ENCODE results near the gene CASP2. TPM values are rescaled to one million over a fixed set of nuclear protein-coding genes. Genes with fewer than 3 reads are reported as not detected.

Gene CASP2
- polyA plus RNA-seq, 6 donors from 2014 or later: 4.2 to 42.7 (median 23.9) TPM

DNA sequence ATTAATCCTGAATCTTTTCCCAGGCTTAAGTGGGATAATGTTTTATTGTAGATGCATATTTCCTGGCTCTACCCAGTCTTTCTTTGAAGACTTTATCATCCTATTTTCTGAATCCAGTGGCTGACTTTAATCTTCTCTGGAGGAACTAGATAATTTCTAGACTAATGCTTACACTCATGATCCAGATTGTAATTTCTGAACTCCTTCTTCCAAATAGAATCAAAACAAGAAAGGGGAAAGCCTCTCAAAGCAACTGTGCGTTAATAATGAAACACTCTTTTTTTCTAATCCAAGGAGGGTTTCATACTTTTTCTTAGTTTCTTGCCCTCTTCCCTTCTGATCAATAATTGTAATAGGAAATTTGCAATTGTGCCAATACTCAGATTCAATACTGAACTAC, 16.9 kb upstream of the CASP2 start:
- Mint-ChIP-seq H3K27ac (peak overlapping the region in 1 of 6 donors; percentile 62), H3K36me3 (peaks cover 0 to 7% of the 10 kb centered on the region in 2 donors)
- DNase-seq: no peak

DNA sequence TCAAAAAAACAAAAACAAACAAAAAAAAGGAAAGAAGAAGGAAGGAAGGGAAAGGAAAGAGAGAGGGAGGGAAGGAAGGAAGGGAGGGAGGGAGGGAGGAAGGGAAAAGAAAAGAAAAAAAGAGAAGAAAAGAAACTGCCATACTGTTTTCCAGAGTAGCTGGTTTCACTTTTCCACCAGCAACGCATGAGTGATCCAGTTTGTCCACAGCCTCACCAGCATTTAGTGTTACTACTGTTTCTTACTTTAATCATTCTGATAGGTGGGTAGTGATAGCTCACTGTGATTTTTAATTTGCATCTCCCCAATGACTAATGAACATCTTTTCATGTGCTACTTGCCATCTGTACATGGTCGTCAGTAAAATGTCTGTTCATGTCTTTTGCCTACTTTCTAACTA, 15.3 kb upstream of the CASP2 start:
- peaks cover 0 to 7% of the 10 kb centered on the region in 2 donors for H3K36me3 Mint-ChIP-seq
- ATAC-seq (ENCODE audit: low read depth in 2 of 2): no peak
- H3K9me3 Mint-ChIP-seq: no peaks in the 10 kb centered on the region
- H3K4me3 Mint-ChIP-seq: no peak overlapping the region
- H3K4me1 Mint-ChIP-seq: peaks cover 4 to 15% (median 13%) of the 10 kb centered on the region in 3 donors
- peak overlapping the region in 2 of 6 donors; percentile 16 to 38 for H3K27ac Mint-ChIP-seq
- H3K27me3 Mint-ChIP-seq: no peaks in the 10 kb centered on the region
- no peak for DNase-seq

More for the DNA sequence above, 16.9 kb upstream of the CASP2 start:
- ATAC-seq (ENCODE audit: low read depth in 2 of 2): no peak
- no peaks in the 10 kb centered on the region for H3K27me3 Mint-ChIP-seq
- H3K9me3 Mint-ChIP-seq: no peaks in the 10 kb centered on the region
- peaks cover 4 to 16% (median 15%) of the 10 kb centered on the region in 3 donors for H3K4me1 Mint-ChIP-seq
- no peak overlapping the region for H3K4me3 Mint-ChIP-seq

DNA sequence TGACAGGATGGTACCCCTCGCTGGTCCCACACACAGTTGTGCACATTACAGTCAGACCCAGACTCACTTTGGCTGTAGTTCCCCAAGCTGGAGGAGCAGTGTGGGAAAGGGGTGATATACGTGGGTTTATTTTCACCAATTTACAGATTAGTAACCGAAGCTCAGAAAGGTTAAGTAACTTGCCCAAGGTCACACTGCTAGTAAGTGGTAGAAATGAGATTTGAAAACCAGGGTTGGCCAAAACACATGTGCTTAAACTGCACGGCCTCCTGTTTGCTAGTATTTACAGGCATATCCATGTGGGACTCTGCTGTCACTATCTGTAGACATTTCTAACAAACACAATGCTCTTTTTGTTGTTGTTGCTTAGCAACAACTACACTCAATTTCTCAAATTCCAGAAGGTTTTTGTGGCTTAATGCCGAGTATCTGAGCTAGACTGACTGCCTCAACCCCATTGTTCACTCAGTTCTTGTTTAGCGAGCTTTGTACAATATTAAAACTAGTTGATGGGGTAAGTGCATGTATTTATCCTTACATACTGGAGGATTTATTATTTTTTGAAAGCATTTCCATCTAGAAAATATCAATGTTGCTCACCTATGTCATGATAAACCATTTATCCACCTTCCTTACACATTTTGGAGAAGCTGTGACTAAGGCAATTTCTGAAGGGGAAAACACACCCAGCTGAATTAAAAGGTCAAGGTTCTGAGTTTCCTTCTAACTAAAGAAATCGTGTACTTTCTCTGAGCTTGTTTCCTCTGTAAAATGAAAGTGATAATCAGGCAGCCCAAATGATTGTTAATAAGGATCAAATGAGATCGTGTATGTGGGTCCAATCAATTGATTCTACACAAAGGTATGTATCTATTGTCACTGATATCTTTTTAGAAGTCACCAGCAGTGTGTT, 8.7 kb upstream of the CASP2 start:
- ATAC-seq (ENCODE audit: low read depth in 2 of 2) (peak in 1 of 2 donors; percentile 27), DNase-seq (no peak)
- Mint-ChIP-seq H3K4me1 (peaks cover 22 to 33% (median 25%) of the 10 kb centered on the region in 3 donors), H3K9me3 (no peaks in the 10 kb centered on the region), H3K27me3 (no peaks in the 10 kb centered on the region), H3K4me3 (peak overlapping the region in 5 of 8 donors; percentile 5 to 35 (median 14)), H3K36me3 (no peaks in the 10 kb centered on the region), H3K27ac (peak overlapping the region in 2 of 6 donors; percentile 71)

DNA sequence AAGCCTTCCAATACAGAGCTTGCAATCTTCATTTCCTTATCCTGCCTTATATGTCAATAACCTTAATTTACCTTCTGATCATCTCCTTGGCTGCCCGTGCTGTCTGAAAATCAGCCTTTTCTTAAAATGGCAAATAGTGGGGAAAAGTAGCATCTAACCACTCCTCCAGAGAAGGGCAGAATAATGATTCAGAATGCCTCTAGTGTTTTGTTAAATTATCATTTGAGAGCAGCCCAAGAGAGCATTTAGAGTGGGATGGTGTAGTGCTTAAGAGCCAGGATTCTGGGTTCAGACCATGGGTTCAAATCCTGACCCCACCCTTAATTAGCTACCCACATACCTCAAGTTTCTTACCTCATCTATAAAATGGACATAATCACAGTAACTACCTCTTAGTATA, 8.0 kb upstream of the CASP2 start:
- peak overlapping the region in 4 of 6 donors; percentile 54 to 81 (median 64) for H3K27ac Mint-ChIP-seq
- ATAC-seq (ENCODE audit: low read depth in 2 of 2) (no peak), DNase-seq (no peak)
- peaks cover 23 to 39% (median 25%) of the 10 kb centered on the region in 3 donors for H3K4me1 Mint-ChIP-seq
- H3K27me3 Mint-ChIP-seq: no peaks in the 10 kb centered on the region
- no peaks in the 10 kb centered on the region for H3K9me3 Mint-ChIP-seq
- H3K4me3 Mint-ChIP-seq: peak overlapping the region in 3 of 8 donors; percentile 14 to 35 (median 14)
- no peaks in the 10 kb centered on the region for H3K36me3 Mint-ChIP-seq

DNA sequence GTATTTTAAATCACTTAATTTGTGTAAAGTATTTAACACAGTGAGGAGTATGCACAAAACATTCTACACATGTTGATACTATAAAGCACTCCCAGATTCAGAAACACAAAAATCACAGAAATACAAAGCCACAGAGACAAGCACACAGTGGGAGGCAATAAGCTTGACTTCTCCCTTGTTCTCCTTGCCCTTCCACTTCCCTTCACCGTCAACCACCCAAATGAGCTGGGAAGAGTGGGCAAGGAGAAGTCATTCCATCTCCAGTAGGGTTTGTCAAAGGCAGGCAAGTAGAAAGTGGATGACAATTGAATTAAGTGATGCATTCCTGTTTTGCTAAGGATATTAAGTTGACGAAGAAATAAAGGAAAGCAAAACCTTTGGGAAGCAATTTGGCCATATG, 7.6 kb upstream of the CASP2 start:
- peak overlapping the region in 2 of 6 donors; percentile 54 to 71 for H3K27ac Mint-ChIP-seq
- no peaks in the 10 kb centered on the region for H3K9me3 Mint-ChIP-seq
- H3K27me3 Mint-ChIP-seq: no peaks in the 10 kb centered on the region
- no peak overlapping the region for H3K4me3 Mint-ChIP-seq
- no peaks in the 10 kb centered on the region for H3K36me3 Mint-ChIP-seq
- DNase-seq (no peak), ATAC-seq (ENCODE audit: low read depth in 2 of 2) (no peak)
- H3K4me1 Mint-ChIP-seq: peaks cover 23 to 39% (median 29%) of the 10 kb centered on the region in 3 donors

DNA sequence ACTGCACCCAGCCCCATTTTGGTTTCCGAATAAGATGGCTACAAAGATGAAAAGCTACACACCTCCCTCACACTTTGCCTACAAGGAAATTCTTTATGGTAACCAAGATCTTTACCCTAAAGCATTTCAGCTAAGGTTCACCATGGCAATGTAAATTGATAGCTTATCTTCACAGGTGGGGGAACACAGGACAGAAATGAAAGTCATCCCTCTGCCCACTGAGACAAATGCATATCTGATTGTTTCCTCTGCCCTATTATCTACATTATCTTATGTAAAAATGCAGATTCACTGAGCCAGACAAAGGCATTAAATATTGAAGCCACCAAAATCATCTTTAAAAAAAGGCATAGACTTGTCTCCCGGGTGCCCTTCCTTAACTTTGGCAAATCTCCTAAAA, 6.6 kb upstream of the CASP2 start:
- DNase-seq: no peak
- Mint-ChIP-seq H3K27ac (no peak overlapping the region), H3K36me3 (no peaks in the 10 kb centered on the region), H3K27me3 (no peaks in the 10 kb centered on the region), H3K4me3 (no peak overlapping the region), H3K9me3 (no peaks in the 10 kb centered on the region), H3K4me1 (peaks cover 23 to 39% (median 30%) of the 10 kb centered on the region in 3 donors)
- no peak for ATAC-seq (ENCODE audit: low read depth in 2 of 2)

DNA sequence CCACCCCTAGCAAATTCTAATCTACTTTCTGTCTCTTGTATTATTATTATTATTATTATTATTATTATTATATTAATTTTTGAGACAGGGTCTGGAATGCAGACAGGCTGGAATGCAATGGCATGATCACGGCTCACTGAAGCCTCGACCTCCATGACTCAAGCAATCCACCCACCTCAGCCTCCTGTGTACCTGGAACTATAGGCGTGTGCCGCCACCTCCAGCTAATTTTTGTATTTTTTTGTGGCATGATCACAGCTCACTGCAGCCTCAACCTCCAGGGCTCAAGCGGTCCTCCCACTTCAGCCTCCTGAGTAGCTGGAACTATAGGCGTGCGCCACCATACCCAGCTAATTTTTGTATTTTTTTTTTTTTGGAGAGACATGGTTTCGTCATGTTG, 6.0 kb upstream of the CASP2 start:
- H3K36me3 Mint-ChIP-seq: no peaks in the 10 kb centered on the region
- no peaks in the 10 kb centered on the region for H3K27me3 Mint-ChIP-seq
- no peak for DNase-seq
- no peak overlapping the region for H3K4me3 Mint-ChIP-seq
- no peak overlapping the region for H3K27ac Mint-ChIP-seq
- H3K9me3 Mint-ChIP-seq: no peaks in the 10 kb centered on the region
- ATAC-seq (ENCODE audit: low read depth in 2 of 2): no peak
- H3K4me1 Mint-ChIP-seq: peaks cover 23 to 44% (median 30%) of the 10 kb centered on the region in 3 donors

DNA sequence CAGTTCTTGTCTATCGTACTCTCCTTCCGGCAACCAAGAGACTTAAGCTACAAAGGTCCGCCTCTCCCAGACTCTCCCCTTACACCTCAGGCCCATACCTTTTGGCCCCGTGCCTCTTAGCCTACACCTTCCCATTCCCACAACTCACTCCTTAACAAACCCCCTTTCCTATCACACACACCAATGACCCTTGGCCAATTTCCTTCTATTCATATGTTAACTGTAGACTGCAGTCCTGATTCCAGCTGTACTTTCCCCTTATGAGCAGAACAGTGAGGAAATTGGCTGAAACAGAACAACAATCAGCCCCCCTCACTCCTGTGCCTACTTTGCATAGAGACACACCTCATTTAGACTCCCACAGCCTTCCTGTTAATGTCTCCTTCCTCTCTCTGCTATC, 4.8 kb upstream of the CASP2 start:
- Mint-ChIP-seq H3K4me1 (peaks cover 27 to 53% (median 40%) of the 10 kb centered on the region in 3 donors), H3K36me3 (no peaks in the 10 kb centered on the region), H3K27me3 (no peaks in the 10 kb centered on the region), H3K4me3 (peak overlapping the region in 7 of 8 donors; percentile 35 to 76 (median 74)), H3K27ac (peak overlapping the region in 4 of 6 donors; percentile 26 to 89 (median 82)), H3K9me3 (no peaks in the 10 kb centered on the region)
- no peak for DNase-seq
- ATAC-seq (ENCODE audit: low read depth in 2 of 2): peak in 1 of 2 donors; percentile 10

DNA sequence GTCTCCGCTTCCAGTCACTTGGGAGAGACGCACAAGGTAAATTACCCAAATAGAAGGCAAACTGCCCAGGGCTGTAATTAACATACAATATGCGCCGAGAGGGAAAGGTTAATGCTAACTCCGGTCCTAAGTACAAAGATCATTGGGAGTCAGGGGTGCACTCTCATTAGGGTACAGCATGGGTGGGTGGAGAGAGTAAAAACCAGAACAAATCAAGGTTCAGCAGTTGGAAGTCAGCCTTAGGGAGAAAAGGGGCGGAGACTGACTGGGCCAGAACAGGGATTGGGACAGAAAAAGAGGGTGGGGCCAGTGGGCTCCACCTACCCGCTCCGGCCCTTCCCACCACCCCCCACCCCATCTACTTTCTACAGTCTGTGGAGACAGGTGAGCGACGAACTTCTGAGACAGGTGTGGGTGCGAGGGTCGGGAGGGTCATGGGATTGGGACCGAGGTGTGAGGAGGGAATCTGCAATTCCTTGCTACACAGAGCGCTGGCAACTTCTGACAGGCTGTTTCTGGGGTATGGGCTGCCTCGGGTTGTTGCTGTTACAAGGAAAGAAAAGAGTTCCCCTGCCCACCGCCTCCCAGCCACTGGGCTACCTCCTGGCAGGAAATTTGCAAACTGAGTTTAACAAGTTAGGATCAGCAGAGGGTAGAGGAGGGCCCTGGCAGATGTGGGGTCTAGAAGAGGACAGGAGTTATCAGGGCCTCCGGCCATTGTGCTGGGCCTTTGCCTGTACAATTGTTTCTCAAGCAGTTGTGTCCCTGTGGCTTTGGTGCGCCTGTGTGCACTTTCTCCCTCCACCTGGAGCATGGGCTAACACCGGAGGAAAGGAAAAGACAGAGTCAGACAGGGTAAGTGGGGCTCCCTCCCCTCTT, 3.3 kb upstream of the CASP2 start, which contains the start of gene TMEM139:
Gene TMEM139 (plus strand): TSS at position 368 of the 879 bp plus-strand sequence. CDS start 1,000 bp downstream, outside the sequence.
- Mint-ChIP-seq H3K27ac (peak within 1 kb of the TSS in 5 of 6 donors; percentile 39 to 97 (median 80)), H3K36me3 (no peaks in the 10 kb centered on the region)

DNA sequence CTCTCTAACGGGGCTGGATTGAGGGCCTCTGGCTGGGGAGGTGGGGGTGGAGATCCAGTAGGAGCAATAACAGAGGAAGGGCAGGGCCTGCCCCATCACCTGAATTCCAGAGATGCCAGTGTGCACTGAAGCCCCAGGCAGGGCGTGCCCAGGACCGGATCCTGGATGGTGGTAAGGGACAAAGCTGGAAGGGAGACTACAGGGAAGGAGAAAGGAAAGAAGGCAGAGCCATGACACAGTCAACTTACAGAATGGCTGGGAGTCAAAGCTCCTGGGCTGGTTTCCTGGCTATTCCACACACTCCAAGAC, 2.7 kb upstream of the CASP2 start:
- H3K9me3 Mint-ChIP-seq: no peaks in the 10 kb centered on the region
- H3K4me3 Mint-ChIP-seq: peak overlapping the region in 1 of 8 donors; percentile 2
- DNase-seq (no peak), ATAC-seq (ENCODE audit: low read depth in 2 of 2) (no peak)
- no peaks in the 10 kb centered on the region for H3K36me3 Mint-ChIP-seq
- H3K4me1 Mint-ChIP-seq: peaks cover 34 to 56% (median 47%) of the 10 kb centered on the region in 3 donors
- H3K27me3 Mint-ChIP-seq: no peaks in the 10 kb centered on the region
- peak overlapping the region in 3 of 6 donors; percentile 77 to 97 (median 78) for H3K27ac Mint-ChIP-seq

More for the DNA sequence above, 3.3 kb upstream of the CASP2 start, which contains the start of gene TMEM139:
- ATAC-seq (ENCODE audit: low read depth in 2 of 2) (no peak), DNase-seq (no peak)
- H3K4me1 Mint-ChIP-seq: peaks cover 36 to 54% (median 47%) of the 10 kb centered on the region in 3 donors
- H3K9me3 Mint-ChIP-seq: no peaks in the 10 kb centered on the region
- H3K4me3 Mint-ChIP-seq: peak within 1 kb of the TSS in 7 of 8 donors; percentile 2 to 76 (median 48)
- no peaks in the 10 kb centered on the region for H3K27me3 Mint-ChIP-seq

DNA sequence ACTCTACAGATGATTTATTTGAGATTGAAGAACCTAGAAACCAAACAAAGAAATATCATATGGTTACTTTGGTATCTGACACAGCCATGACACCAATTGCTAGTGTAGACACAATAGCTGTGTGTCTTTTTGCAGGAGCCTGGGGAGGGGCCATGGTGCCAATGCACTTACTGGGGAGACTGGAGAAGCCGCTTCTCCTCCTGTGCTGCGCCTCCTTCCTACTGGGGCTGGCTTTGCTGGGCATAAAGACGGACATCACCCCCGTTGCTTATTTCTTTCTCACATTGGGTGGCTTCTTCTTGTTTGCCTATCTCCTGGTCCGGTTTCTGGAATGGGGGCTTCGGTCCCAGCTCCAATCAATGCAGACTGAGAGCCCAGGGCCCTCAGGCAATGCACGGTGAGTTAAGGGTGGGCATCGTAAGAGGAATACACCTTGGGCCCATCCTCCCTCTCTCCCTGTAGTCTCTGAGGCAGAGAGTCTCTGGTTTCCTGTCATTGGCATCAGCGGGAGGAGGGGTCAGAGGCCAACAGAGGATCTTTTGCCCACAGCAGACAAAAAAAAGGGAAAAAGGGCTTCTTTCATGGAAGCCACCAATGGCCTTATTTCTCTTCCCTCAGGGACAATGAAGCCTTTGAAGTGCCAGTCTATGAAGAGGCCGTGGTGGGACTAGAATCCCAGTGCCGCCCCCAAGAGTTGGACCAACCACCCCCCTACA, 2.2 kb upstream of the CASP2 start:
- no peaks in the 10 kb centered on the region for H3K27me3 Mint-ChIP-seq
- H3K4me3 Mint-ChIP-seq: peak overlapping the region in 2 of 8 donors; percentile 33 to 58
- H3K27ac Mint-ChIP-seq: peak overlapping the region in 1 of 6 donors; percentile 97
- no peaks in the 10 kb centered on the region for H3K9me3 Mint-ChIP-seq
- DNase-seq (no peak), ATAC-seq (ENCODE audit: low read depth in 2 of 2) (no peak)
- H3K4me1 Mint-ChIP-seq: peaks cover 35 to 58% (median 48%) of the 10 kb centered on the region in 3 donors
- H3K36me3 Mint-ChIP-seq: no peaks in the 10 kb centered on the region

DNA sequence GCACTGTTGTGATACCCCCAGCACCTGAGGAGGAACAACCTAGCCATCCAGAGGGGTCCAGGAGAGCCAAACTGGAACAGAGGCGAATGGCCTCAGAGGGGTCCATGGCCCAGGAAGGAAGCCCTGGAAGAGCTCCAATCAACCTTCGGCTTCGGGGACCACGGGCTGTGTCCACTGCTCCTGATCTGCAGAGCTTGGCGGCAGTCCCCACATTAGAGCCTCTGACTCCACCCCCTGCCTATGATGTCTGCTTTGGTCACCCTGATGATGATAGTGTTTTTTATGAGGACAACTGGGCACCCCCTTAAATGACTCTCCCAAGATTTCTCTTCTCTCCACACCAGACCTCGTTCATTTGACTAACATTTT, 1.6 kb upstream of the CASP2 start:
- Mint-ChIP-seq H3K4me1 (peaks cover 40 to 63% (median 53%) of the 10 kb centered on the region in 3 donors), H3K36me3 (peaks cover 0 to 5% of the 10 kb centered on the region in 2 donors), H3K27ac (peak overlapping the region in 3 of 6 donors; percentile 5 to 63 (median 22)), H3K27me3 (no peaks in the 10 kb centered on the region), H3K9me3 (no peaks in the 10 kb centered on the region), H3K4me3 (peak overlapping the region in 6 of 8 donors; percentile 19 to 96 (median 57))
- no peak for DNase-seq
- ATAC-seq (ENCODE audit: low read depth in 2 of 2): no peak

Data from naive B cell (primary cell).